ENCODE measurements around the gene ASPSCR1.
"Not testable (repeated sequence)": the region's sequence is repeated elsewhere in the genome, so short reads cannot be mapped to it uniquely, and the experiment has no call there.

ASPSCR1 gene

DNA sequence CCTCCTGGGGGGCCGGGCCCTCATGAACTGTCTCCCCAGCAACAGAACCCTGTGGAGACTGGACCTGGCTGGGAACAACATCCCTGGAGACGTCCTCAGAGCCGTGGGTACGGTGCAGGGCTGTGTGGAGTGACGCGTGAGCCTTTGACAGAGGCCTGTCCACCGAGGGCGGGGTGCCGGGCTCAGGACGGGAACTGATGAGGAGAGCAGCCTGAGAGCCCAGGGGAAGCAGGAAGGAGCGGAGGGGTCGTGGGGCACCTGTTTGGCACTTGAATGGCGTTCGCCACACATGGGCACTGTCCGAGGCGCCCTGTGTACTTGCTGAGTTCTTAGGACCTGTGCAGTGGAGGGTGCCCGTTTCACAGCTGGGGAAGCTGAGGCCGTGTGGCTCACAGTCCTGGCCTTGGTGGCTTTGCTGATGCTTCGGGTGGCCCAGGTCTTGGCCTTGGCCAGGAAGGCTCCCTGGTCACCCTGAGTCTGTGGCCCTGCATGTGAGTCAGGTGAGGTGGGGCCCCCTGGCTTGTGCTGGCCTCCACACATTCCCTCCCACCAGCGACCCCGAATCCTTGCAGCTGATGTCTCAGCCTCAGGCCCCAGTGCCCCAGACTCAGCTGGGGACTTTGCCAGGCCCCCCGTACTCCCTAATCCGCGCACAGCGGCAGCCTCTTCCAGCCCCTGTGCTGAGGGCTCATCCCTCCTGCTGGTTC is 48.1 kb downstream of the ASPSCR1 start:
- no peak for DNase-seq (ENCODE audit: low read depth)

DNA sequence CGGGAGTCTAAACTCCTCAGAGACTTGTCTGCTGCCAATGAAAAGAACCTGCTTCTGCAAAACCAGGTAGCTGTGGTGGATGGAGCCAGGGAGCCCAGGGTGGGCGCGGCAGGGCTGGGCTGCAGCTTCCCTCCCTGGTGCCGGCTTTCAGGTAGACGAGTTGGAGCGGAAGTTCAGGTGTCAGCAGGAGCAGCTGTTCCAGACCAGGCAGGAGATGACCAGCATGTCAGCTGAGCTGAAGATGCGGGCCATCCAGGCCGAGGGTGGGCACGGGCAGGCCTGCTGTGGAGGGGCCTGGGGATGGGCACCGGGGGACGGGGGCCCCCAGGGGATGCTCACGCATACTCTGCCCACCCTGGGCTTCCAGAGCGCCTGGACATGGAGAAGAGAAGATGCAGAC is 50.8 kb downstream of the ASPSCR1 start:
- no peak for DNase-seq (ENCODE audit: low read depth)

DNA sequence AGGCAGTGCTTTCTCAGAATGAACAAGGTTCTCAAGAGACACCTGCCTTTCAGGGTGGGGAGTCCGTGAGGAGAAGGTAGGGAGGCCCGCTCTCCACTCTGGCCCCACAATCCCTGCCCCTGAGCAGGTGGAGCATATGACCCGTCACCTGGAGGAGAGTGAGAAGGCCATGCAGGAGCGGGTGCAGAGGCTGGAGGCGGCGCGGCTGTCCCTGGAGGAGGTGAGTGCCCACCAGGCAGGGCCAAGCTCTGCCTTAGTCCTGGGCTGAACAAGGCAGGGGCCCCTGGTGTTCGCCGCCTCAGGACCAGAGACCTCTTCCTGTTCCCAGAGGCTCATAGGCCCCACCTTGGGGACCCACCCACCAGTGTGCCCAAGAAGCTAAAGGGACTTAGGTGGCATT is 51.5 kb downstream of the ASPSCR1 start:
- no peak for DNase-seq (ENCODE audit: low read depth)

DNA sequence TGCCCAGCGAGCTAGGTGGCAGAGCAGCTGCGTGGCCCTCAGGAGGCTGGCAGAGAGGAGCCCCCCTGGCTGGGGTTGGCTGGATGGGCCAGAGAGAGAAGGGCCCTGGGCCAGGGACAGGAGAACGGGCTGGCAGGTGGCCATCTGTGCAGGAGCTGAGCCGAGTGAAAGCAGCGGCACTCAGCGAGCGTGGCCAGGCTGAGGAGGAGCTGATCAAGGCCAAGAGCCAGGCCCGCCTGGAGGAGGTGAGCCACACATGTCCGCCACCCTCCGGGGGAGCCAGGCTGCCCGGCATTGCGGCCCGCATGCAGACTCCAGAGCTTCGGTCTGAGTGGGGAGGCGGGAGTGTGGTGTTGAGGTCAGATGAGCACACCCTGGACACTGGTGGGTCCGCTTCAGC is 52.0 kb downstream of the ASPSCR1 start:
- no peak for DNase-seq (ENCODE audit: low read depth)

DNA sequence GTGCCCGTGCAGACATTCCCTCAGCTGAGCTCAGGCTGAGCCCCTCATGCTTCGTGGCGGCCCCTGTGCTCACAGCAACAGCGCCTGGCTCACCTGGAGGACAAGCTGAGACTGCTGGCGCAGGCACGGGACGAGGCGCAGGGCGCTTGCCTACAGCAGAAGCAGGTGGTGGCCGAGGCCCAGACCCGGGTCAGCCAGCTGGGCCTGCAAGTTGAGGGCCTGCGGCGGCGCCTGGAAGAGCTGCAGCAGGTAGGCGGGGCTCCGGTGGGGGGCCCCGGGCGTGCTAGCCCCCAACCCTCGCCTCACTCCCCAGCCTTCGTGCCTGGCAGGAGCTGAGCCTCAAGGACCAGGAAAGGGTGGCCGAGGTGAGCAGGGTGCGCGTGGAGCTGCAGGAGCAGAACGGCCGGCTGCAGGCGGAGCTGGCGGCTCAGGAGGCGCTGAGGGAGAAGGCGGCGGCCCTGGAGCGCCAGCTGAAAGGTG is 52.6 kb downstream of the ASPSCR1 start:
- no peak for DNase-seq (ENCODE audit: low read depth)

DNA sequence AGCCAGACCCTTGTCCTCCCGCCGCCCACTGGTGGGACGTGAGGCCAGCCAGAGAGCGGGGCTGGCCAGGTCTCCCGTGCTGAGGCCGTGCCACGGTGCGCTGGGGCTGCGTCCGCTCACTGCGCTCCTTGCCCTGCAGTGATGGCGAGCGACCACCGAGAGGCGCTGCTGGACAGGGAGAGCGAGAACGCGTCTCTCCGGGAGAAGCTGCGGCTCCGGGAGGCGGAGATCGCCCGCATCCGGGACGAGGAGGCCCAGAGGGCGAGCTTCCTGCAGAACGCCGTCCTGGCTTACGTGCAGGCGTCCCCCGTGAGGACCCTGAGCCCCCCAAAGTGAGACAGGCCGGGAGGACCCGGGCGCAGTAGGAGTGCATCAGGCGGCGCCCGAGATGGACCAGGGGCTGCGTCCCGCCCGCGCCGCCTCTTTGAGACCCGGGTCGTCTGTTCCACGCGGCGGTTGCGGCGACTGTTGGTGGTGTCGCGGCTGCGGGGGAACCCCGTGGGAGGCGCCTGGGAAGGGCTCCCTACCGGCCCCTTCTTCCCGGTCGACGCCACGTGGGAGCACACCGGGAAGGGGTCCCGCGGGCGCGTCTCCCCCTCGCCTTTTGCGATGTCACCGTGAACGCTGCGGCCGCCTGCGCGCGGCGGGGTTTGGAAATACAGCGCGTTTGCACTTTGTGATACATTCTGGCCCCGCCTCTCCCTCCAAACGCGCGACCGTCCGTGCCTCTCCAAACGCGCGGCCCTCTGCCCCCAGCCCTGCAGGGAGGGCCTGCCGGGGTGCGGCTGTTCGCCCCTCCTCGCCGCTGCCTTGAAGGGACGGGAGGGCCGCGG is 53.3 kb downstream of the ASPSCR1 start:
- DNase-seq (ENCODE audit: low read depth): peak; percentile 68

DNA sequence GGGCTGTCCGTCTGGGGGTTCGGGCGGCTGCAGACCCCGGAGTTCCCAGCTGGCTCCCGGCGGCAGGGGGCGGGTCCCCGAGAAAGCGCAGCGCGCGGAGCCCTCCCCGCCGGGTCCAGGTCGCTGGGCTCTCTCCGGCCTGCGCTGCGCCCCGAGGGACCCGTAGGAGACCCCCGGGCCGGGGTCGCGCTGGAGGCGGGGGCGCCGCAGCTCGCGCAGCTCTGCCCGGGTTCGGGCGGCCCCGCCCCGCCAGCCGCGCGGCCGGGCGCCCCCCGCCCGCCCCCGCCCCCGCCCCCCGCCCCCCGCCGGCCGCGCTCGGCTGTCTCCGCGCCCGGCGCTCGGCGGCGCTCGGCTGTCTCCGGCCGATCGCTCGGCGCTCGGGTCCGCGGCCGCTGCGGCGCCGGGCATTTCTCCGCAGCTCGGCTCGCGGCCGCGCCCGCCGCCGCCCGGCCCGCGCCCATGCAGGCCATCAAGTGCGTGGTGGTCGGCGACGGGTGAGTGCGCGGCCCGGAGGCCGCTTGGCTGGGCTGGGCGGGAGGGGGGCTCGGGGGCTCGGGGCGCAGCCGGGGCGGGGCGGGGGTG is 54.0 kb downstream of the ASPSCR1 start, which contains the start of gene RAC3:
RAC3 (plus strand) TSS at position 376 of the 582 bp plus-strand sequence; CDS start at position 460, 84 bp downstream.
- DNase-seq (ENCODE audit: low read depth): no peak

DNA sequence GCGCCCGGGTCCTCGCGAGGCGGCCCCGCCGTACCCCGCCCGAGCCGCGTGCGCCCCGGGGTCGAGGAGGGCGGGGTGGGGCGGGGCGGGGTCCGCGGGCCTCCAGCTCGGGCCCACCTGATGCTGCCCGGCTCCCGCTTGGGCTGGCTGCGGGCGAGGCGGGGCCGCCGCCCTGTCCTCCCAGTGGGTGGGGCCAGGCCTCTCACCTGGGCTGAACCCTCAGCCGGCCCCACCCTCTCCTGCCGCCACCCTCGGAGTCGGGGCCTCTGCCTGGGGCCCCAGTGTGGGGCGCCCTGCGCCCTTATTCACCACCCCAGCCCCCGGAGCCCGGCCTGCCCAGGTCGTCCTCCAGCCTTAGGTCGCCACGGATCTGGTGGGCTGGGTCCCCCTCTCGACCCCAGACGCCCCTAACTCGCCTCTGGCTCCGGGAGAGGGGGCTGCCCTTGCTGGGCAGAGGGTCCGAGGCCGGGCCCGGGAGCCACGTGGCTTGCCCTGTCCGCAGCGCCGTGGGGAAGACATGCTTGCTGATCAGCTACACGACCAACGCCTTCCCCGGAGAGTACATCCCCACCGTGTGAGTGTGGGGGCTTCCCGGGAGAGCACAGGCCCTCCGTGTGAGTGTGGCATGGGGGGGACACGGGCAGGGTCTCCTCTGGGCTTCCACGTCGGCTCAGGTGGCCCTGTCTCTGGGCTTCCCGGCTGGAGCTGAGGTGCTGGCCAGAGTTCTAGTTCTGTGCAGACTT is 54.6 kb downstream of the ASPSCR1 start:
- no peak for DNase-seq (ENCODE audit: low read depth)

DNA sequence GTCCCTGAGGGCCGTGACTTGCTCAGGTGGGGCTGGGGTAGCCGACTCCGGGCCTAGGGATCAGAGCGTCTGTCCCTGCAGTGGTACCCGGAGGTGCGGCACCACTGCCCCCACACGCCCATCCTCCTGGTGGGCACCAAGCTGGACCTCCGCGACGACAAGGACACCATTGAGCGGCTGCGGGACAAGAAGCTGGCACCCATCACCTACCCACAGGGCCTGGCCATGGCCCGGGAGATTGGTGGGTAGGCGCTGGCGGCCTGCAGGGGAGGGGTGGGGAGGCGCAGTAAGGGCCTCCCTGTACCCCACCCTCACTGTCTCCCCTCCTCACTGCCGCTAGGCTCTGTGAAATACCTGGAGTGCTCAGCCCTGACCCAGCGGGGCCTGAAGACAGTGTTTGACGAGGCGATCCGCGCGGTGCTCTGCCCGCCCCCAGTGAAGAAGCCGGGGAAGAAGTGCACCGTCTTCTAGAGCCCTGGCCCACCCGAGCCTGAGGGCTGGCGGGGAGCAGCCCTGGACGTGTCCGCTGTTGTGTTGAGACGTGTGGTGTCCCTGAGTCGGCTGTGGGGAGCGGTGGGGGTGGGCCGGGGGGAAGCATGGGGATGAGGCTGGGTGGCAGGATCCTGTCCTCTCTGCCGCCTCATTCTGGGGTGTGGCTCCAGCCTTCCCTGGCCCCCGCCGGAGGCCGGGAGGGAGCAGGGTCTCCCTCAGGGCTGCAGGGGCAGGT is 56.1 kb downstream of the ASPSCR1 start:
- no peak for DNase-seq (ENCODE audit: low read depth)

DNA sequence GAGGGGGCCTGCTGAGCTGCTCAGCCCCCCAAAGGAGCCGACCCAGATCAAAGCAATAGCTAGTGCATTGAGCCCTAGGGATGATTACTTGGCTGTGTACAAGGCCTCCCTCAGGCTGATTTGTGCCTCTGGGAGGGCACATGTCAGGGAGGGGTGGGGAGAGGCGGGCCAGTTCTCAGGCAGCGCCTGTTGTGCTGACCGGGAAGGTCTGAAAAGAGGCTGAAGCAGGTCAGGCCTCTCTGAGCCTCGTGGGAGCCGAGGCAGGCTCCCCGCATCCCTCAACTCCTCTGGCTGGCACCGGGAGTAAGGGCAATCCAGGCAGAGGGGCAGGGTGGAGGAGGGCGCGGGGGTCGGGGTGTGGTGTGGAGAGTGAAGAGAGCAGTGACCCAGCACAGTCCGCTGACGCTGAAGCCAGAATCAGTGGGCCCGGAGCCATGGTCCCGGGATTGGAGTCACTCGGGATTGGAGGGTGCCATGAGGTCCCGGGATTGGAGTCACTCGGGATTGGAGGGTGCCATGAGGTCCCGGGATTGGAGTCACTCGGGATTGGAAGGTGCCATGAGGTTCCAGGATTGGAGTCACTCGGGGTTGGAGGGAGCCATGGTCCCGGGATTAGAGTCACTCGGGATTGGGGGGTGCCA is 57.1 kb downstream of the ASPSCR1 start:
- DNase-seq (ENCODE audit: low read depth): no peak

DNA sequence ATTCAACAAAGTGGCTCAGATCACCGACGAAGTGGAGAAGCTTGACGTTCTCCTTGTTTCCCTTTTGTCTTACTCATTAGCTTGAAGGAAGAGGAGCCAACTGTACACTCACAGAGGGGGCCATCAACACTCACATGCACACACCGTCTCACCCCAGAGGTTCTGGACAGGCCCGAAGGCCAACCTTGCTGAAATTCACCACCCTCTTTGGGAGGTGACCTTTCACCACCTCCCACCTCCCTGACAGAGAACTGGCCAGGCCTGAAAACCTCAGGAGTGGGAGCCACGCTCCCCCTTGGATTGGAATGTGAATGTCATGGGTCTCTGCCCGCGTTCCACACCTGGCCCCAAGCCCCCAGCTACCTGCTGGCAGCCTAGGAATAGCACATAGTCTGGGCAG is 58.1 kb downstream of the ASPSCR1 start:
- DNase-seq (ENCODE audit: low read depth): no peak

DNA sequence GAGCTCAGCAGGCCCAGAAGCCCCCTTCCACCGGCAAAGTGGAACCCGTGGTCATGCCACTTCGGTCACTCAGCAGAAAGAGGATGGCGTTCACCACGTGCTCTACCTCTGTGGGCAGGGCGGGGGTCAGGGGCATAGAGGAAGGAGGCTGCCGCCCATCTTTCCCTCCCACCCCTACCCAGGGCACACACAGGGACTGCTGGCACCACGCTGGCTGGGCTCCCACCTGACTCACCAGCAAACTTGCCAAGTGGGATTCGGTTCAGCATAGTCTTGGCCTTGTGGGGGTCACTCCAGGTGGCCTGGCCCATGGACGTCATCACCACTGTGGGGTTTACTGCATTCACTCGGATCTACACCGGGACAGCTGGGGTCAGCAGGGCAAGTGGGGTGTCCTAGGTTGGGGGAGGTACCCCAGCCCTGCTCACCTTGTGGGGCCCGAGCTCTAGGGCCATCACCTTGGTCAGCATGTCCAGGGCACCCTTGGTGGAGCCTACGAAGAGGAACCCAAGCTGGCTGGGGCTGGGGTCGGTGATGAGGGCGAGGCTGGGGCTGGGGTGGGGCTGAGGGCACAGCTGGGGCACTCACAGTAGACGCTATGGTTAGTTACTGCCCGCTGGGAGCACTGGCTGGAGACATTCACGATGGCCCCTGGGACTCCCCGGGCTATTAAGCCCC is 58.7 kb downstream of the ASPSCR1 start:
- no peak for DNase-seq (ENCODE audit: low read depth)

DNA sequence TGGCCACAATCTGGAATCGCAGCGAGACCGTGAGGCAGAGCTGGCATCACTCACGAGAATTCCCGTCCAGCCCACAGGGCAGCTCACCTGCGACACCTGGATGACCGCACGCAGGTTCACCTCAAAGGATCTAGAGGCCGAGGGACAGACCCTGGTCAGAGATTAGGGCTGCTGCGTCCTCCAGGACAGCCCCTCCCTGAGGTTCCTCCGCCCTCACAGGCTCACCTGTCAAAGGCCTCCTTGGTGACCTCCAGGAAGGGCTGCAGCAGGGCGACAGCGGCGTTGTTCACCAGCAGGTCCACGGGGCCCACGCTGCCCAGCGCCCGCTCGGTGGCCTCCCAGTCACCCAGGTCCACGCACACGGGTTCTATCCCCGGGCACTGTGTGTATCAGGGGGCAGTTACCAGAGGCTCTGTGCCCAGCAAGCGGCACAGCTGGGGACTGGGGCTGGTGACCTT is 59.2 kb downstream of the ASPSCR1 start:
- no peak for DNase-seq (ENCODE audit: low read depth)

DNA sequence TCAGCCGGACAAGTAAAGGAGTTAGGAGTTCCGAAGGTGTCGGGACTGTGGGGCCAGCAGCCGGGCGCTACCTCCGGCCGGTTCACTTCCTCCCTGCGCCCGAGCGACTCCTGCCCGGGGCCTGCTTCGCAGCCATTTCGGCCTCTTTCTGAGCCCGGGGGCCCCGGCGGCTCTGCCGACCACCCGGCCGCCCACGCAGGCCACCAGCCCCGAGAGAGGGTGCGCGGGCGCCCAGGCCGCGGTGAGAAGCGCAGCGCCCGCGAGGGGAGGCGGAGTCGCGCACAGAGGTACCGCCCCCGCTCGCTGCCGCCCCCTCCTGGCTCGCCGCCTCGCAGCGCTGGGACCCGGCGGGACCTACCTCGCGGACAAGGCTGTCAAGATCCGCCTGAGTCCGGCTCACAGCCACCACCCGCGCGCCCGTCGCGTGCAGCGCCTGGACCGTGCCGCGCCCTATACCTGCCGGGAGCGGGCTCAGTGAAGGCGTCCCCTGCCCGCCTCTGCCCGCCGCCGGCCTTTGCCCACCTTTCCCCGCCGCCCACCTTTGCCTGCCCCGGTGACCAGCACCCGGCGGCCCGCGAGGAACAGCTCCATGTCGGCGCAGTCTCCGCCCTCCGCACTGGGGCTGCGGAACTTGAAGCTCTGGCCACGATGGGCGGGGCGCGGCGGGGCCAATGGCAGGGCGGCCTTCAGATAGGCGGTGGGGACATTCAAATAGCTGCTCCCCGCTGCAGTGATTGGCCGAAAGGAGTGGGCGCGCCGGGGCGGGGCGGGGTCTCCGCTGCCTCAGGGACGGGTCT is 59.9 kb downstream of the ASPSCR1 start, which contains the start of gene DCXR:
DCXR (minus strand) TSS at position 606 of the 797 bp plus-strand sequence; CDS start at position 591, 15 bp downstream.
- DNase-seq (ENCODE audit: low read depth): peak; percentile 95

DNA sequence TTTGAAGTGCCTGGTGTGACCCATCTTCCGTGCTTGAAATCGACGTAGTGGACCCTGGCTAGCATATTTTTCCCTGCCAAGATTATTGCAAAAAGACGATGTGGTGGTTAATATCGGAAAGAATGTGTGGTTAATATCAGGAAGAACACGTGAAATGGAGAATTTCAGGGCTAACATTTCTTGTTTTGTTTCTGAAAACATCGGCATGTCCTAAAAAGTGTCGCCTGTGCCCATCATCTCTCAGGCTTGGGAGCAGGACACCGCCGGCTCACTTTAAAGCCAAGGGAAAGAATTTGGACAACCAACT is 60.4 kb downstream of the ASPSCR1 start:
- no peak for DNase-seq (ENCODE audit: low read depth)

DNA sequence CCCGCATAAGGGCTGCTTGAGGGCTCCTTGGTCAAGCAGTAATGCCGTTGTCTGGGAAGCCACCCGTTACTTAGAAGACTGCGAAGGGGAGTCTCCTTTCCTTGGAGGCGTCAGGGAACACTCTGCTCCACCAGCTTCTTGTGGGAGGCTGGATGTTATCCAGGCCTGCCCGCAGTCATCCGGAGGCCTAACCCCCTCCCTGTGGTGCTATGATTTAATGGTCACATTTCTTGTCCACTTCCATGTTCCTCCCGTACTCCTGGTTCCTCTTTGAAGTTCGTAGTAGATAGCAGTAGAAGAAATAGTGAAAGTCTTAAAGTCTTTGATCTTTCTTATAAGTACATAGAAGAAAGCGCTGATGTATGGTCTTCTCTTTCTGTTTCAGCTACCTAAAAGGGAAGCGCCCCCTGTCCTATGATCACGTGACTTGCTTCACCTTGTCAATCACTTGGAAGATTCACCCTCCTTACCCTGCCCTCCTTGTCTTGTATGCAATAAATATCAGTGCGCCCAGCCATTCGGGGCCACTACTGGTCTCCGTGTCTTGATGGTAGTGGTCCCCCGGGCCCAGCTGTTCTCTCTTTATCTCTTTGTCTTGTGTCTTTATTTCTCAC is 61.5 kb downstream of the ASPSCR1 start:
- not testable (repeated sequence) for DNase-seq (ENCODE audit: low read depth)

DNA sequence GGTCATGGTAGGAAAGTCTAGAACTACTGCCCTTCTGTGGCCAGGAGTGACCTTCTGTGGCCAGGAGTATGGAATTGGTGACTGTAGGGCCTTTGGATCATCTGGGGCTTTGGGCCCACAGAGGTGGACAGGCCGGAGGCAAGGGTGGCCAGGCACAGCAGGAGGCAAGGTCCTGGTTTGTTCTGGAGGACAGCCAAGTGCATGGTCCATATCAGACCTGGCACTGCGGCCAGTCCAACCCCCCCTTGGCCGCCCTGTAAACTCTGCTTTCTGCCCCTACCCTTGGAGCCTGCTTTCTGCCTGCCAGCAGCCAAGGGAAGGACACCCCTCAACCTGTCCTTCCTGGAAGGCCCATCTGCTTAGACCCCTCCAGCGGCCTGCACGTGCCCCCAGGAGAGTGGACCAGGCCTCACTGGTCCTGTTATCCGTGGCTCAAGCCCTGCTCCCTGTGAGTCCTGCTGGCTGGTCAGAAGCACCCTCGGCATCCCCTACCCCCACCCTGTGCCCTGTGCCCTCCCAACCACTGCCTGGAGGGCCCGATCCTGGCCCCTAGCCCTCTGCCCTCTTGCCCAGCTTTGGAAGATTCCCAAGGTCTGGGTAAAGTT is 62.4 kb downstream of the ASPSCR1 start:
- no peak for DNase-seq (ENCODE audit: low read depth)

DNA sequence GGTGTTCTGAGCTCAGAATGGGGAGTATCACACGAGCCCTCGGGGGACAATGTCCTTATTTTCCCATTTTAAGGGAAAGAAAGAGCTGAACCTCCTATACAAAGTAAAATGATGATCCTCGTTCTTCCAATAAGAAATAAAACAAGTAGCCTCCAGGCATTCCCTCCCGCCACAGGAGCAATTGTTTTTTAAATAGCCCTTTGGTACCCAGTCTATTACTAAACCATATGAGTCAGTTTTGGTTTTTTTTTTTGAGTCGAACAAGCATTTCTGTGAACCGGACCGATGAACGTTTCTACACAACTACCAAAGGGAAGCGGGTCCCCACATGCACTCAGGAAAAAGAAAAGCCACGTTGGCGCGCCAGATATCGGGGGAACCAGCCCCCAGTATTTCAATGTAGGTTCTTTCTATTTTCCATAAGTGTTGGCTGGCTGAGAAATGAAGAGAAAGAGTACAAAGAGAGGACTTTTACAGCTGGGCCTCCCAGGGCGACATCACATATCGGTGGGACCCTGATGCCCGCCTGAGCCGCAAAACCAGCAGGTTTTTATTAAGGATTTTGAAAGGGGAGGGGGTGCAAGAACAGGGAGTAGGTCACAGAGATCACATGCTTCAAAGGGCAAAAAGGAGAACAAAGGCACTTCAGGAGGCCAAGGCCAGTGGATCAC is 63.9 kb downstream of the ASPSCR1 start:
- DNase-seq (ENCODE audit: low read depth): no peak
